Activated T-cell treated with anti-CD3 and anti-CD28 coated beads, Interleukin-2, amount 50 U/mL, for 24 hours (primary cell): ENCODE data around the gene DCC.

ENCODE experiments used
- DNase-seq: peaks from one replicate; pipeline ENCODE4 v3.0.0-alpha.2; 2020
- H3K27ac Mint-ChIP-seq: 2 replicates; pipeline ENCODE4 v1.8.0; 2020; ENCODE audit warnings: mild to moderate bottlenecking, mixed read lengths
- H3K27me3 Mint-ChIP-seq: 2 replicates; pipeline ENCODE4 v1.8.0; 2020; ENCODE audit warnings: mixed read lengths
- H3K36me3 Mint-ChIP-seq: 2 replicates; pipeline ENCODE4 v1.8.0; 2020; ENCODE audit warnings: low read depth, mixed read lengths
- H3K4me1 Mint-ChIP-seq: 2 replicates; pipeline ENCODE4 v1.8.0; 2020; ENCODE audit warnings: low read depth, mixed read lengths
- H3K4me3 Mint-ChIP-seq: 2 replicates; pipeline ENCODE4 v1.8.0; 2020; ENCODE audit warnings: mild to moderate bottlenecking, moderate library complexity, mixed read lengths
- H3K9me3 Mint-ChIP-seq: 2 replicates; pipeline ENCODE4 v1.8.0; 2020; ENCODE audit warnings: mixed read lengths

DCC gene

DNA sequence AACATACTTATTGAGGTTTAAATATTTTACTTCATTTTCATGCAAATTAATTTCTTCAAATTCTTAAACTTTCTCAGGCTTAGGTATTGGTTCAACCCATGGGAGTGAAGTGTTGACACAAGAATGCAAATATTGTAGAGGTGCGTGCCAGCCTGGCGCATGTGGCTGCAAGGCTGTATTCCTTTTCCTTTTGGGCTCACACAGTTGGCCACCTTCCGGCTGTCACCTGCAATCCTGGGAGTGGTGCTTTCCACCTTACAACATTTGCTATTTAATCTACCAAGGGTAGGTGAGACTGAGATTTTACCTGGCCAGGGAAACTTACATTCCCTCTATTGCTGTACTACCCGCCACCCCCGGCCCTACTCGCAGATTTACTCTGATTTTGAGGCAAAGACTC lies 141.1 kb downstream of the DCC start:
- no peaks in the 10 kb centered on the region for H3K4me1 Mint-ChIP-seq
- no peaks in the 10 kb centered on the region for H3K27me3 Mint-ChIP-seq
- H3K4me3 Mint-ChIP-seq = no peak overlapping the region
- no peak overlapping the region for H3K27ac Mint-ChIP-seq
- no peaks in the 10 kb centered on the region for H3K36me3 Mint-ChIP-seq
- peaks cover 10% of the 10 kb centered on the region for H3K9me3 Mint-ChIP-seq
- no peak for DNase-seq

DNA sequence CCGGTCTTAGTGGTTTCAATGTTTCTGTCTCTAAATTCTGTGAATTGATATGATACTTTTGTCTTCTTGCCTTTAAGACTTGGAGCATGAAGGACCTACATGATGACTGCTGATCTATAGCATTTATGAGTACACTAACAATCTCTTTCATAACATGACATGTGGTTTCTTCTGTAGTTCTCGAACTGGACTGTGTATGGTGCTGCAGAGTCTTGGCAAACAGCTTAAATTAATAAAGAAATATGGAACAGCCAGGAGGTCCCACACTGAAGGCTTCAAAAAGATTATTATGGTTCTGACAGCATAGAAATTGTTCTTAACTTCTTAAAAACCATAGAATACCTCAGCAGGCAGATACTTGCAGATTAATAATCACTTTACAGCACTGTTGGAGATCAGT lies 145.0 kb downstream of the DCC start:
- no peak overlapping the region for H3K4me3 Mint-ChIP-seq
- peaks cover 4% of the 10 kb centered on the region for H3K9me3 Mint-ChIP-seq
- H3K36me3 Mint-ChIP-seq = no peaks in the 10 kb centered on the region
- no peak overlapping the region for H3K27ac Mint-ChIP-seq
- H3K27me3 Mint-ChIP-seq = no peaks in the 10 kb centered on the region
- no peaks in the 10 kb centered on the region for H3K4me1 Mint-ChIP-seq
- no peak for DNase-seq

- Mint-ChIP-seq H3K9me3 (peaks cover 4% of the 10 kb centered on the region), H3K27ac (no peak overlapping the region), H3K36me3 (no peaks in the 10 kb centered on the region), H3K4me1 (no peaks in the 10 kb centered on the region), H3K4me3 (no peak overlapping the region), H3K27me3 (no peaks in the 10 kb centered on the region)
- no peak for DNase-seq
Observed at GRCh38 chr18:52486052-52486451, 146.1 kb downstream of the DCC start.

- no peak overlapping the region for H3K4me3 Mint-ChIP-seq
- no peaks in the 10 kb centered on the region for H3K27me3 Mint-ChIP-seq
- no peaks in the 10 kb centered on the region for H3K4me1 Mint-ChIP-seq
- no peak for DNase-seq
- H3K27ac Mint-ChIP-seq = no peak overlapping the region
- H3K9me3 Mint-ChIP-seq = peaks cover 8% of the 10 kb centered on the region
- H3K36me3 Mint-ChIP-seq = no peaks in the 10 kb centered on the region
Observed at GRCh38 chr18:52489396-52490306, 149.7 kb downstream of the DCC start.

- peaks cover 10% of the 10 kb centered on the region for H3K9me3 Mint-ChIP-seq
- no peak overlapping the region for H3K4me3 Mint-ChIP-seq
- no peak overlapping the region for H3K27ac Mint-ChIP-seq
Observed at GRCh38 chr18:52496426-52496825, 156.4 kb downstream of the DCC start.

DNA sequence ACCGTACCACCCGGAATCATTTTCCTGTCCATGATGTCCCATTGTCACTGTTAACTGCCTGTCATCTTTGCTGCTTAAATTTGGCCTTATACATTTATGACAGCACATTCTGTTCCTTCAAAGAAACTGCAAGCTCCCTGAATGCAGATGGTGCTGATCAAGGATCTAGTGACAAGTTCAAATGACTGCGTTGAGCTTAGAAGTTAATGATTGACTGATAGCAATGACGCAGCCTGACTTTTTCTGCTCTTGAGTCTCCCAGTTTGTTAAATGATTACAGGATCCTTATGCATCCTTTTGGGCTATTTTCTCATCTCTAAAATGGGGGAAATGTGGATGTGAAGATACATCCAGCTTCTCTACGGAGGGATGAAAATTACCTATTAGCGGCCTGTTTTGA lies 159.0 kb downstream of the DCC start:
- Mint-ChIP-seq H3K27ac (no peak overlapping the region), H3K4me3 (no peak overlapping the region), H3K9me3 (peaks cover 7% of the 10 kb centered on the region), H3K36me3 (no peaks in the 10 kb centered on the region), H3K27me3 (no peaks in the 10 kb centered on the region), H3K4me1 (no peaks in the 10 kb centered on the region)
- DNase-seq = no peak

More at GRCh38 chr18:52496426-52496825, 156.4 kb downstream of the DCC start:
- H3K4me1 Mint-ChIP-seq = no peaks in the 10 kb centered on the region
- no peaks in the 10 kb centered on the region for H3K27me3 Mint-ChIP-seq
- no peak for DNase-seq
- H3K36me3 Mint-ChIP-seq = no peaks in the 10 kb centered on the region

- no peak for DNase-seq
- Mint-ChIP-seq H3K4me1 (no peaks in the 10 kb centered on the region), H3K27me3 (no peaks in the 10 kb centered on the region), H3K4me3 (no peak overlapping the region), H3K9me3 (peaks cover 6% of the 10 kb centered on the region), H3K36me3 (no peaks in the 10 kb centered on the region), H3K27ac (no peak overlapping the region)
Observed at GRCh38 chr18:52499644-52500043, 159.6 kb downstream of the DCC start.

- DNase-seq = no peak
- Mint-ChIP-seq H3K4me1 (no peaks in the 10 kb centered on the region), H3K27ac (no peak overlapping the region), H3K4me3 (no peak overlapping the region), H3K9me3 (peaks cover 9% of the 10 kb centered on the region), H3K27me3 (no peaks in the 10 kb centered on the region), H3K36me3 (no peaks in the 10 kb centered on the region)
Observed at GRCh38 chr18:52504589-52504988, 164.6 kb downstream of the DCC start.

DNA sequence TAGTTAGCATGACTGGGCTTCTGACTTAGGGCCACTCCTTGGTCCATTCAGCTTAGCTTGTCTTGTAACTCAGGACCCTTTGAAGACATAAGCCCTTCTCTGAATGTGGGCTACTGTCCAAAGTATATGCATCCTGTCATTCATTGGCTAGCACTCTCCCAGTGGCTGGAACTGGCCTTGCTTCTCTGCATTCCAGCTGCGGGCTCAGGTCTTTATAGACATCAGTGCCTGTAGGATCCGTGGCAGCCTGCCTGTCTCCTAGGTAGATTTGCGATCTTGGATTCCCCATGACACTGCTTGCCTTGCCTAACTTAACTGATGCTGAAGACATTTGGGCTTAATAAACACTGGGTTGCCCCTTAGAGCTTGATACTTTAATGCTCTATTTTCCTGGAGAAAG lies 170.1 kb downstream of the DCC start:
- no peak for DNase-seq
- H3K4me1 Mint-ChIP-seq = no peaks in the 10 kb centered on the region
- H3K36me3 Mint-ChIP-seq = no peaks in the 10 kb centered on the region
- H3K4me3 Mint-ChIP-seq = no peak overlapping the region
- H3K27ac Mint-ChIP-seq = no peak overlapping the region
- peaks cover 4% of the 10 kb centered on the region for H3K9me3 Mint-ChIP-seq
- no peaks in the 10 kb centered on the region for H3K27me3 Mint-ChIP-seq

GRCh38 chr18:52518086-52518485 lies 178.1 kb downstream of the DCC start:
- no peaks in the 10 kb centered on the region for H3K4me1 Mint-ChIP-seq
- DNase-seq = no peak
- no peaks in the 10 kb centered on the region for H3K27me3 Mint-ChIP-seq
- no peak overlapping the region for H3K27ac Mint-ChIP-seq
- peaks cover 3% of the 10 kb centered on the region for H3K9me3 Mint-ChIP-seq
- H3K4me3 Mint-ChIP-seq = no peak overlapping the region
- no peaks in the 10 kb centered on the region for H3K36me3 Mint-ChIP-seq

DNA sequence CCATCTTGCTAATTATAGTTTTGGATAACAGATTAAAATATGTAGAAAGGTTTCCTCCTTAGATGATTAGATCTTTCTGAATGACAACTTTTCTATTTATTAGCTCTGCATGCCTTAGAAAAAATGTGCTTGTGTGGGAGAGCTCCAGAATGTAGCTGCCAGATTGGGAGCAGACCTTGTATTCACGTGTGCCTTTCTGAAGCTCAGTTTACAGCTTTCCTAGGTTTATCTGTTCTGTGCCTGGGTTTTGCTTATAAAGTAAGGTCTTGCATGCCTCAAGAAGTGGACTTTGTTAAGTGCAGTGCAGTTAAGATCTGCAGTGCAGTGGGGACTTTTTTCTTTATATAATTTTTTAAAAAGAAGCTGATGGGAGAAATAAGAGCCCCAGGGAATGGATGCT lies 179.0 kb downstream of the DCC start:
- H3K27me3 Mint-ChIP-seq = no peaks in the 10 kb centered on the region
- no peak for DNase-seq
- H3K36me3 Mint-ChIP-seq = no peaks in the 10 kb centered on the region
- peaks cover 3% of the 10 kb centered on the region for H3K9me3 Mint-ChIP-seq
- H3K4me3 Mint-ChIP-seq = no peak overlapping the region
- no peaks in the 10 kb centered on the region for H3K4me1 Mint-ChIP-seq
- no peak overlapping the region for H3K27ac Mint-ChIP-seq

- Mint-ChIP-seq H3K27me3 (no peaks in the 10 kb centered on the region), H3K27ac (no peak overlapping the region), H3K4me1 (no peaks in the 10 kb centered on the region), H3K36me3 (no peaks in the 10 kb centered on the region), H3K9me3 (peaks cover 4% of the 10 kb centered on the region), H3K4me3 (no peak overlapping the region)
- no peak for DNase-seq
Observed at GRCh38 chr18:52523566-52523965, 183.6 kb downstream of the DCC start.

- Mint-ChIP-seq H3K4me3 (no peak overlapping the region), H3K36me3 (no peaks in the 10 kb centered on the region), H3K27me3 (no peaks in the 10 kb centered on the region), H3K27ac (no peak overlapping the region), H3K4me1 (no peaks in the 10 kb centered on the region), H3K9me3 (peaks cover 7% of the 10 kb centered on the region)
- no peak for DNase-seq
Observed at GRCh38 chr18:52531836-52532235, 191.8 kb downstream of the DCC start.

DNA sequence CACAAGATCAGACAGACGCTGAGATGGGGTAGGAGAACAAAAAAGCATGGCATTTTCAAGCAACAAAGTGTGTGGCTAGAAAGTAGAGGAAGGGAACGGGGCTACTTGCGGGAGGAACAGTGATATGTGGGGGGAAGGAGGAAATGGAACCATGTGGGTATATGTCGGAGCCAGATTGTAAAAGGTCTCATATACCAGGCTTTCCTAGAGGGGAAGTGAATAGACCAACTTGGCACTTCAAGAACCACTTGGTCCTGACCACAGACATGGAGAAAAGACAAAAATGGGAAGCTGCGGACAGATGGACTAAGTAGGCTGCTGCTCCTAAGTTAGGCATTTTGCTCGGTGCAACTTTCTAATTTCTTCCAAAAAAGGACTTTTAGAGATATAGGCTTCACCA lies 196.0 kb downstream of the DCC start:
- DNase-seq = no peak
- H3K9me3 Mint-ChIP-seq = peaks cover 10% of the 10 kb centered on the region
- no peaks in the 10 kb centered on the region for H3K27me3 Mint-ChIP-seq
- H3K4me3 Mint-ChIP-seq = no peak overlapping the region
- H3K36me3 Mint-ChIP-seq = no peaks in the 10 kb centered on the region
- no peak overlapping the region for H3K27ac Mint-ChIP-seq
- H3K4me1 Mint-ChIP-seq = no peaks in the 10 kb centered on the region

DNA sequence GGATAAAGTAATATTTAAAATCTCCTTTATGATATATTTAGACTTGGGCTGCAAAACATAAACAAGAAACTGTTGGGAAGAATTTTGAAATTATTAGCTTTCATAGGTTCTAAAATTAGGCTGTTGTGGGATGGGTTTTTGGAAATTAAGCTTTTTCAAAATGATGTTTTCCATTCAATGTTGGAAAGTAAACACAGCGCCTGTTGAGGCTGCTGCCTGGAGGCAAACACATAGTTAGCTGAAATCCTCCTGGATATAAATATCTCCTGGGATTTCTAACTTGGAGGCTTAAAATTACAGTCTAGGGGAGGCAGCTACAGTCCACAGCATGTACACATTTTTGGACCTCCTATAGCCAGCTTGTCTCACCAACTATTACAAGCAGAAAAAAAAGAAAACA lies 197.3 kb downstream of the DCC start:
- Mint-ChIP-seq H3K36me3 (no peaks in the 10 kb centered on the region), H3K27ac (no peak overlapping the region), H3K9me3 (peaks cover 10% of the 10 kb centered on the region), H3K27me3 (no peaks in the 10 kb centered on the region), H3K4me3 (no peak overlapping the region), H3K4me1 (no peaks in the 10 kb centered on the region)
- DNase-seq = no peak
